ENCODE results near the gene GCC1. TPM values are rescaled to one million over a fixed set of nuclear protein-coding genes. Genes with fewer than 3 reads are reported as not detected.

Gene GCC1
- total RNA-seq, 1 experiment from 2014 or later: 22.0 TPM

- Mint-ChIP-seq H3K36me3 (ENCODE audit: insufficient read depth, unreplicated experiment) (no peaks in the 10 kb centered on the region), H3K4me3 (ENCODE audit: low read depth, unreplicated experiment) (no peak overlapping the region), H3K4me1 (ENCODE audit: low read depth, unreplicated experiment) (no peaks in the 10 kb centered on the region), H3K27me3 (ENCODE audit: unreplicated experiment) (peaks cover 38% of the 10 kb centered on the region), H3K9me3 (ENCODE audit: low read depth, unreplicated experiment) (no peaks in the 10 kb centered on the region), H3K27ac (ENCODE audit: unreplicated experiment) (no peak overlapping the region)
- DNase-seq: no peak
- CTCF ChIA-PET: interaction anchor here (1.3 kb wide), 1 partner anchor 11 kb away, joined by 4 read pairs; the partner anchor contains the start of gene PAX4
- TF ChIP-seq CTCF (IDR thresholded peaks at IDR 0.05; ENCODE audit: unreplicated experiment): no peak
- intact Hi-C loops (cut with micrococcal nuclease; ENCODE audit: unreplicated experiment): no loop called here
- no TSS peak for BruUV-seq (replicated peaks)
Measured at GRCh38 chr7:127628445-127628844, 43.0 kb upstream of the GCC1 start.

DNA sequence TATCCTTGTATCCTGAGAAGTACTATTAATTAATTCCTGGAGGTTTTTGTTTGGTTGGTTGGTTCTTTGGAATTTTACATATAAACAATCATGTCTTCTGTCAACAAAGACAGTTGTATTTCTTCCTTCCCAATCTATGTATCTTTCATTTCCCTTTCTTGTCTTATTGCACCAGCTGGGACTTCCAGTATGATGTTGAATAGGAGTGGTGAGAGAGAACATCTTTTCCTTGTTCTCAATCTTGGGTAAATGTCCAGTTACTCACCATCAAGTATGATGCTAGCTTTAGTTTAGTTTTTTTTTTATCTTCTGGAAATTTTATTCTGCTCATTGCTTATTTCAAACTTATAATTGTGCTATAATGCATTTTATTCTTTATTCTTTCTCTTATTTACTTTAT, 39.9 kb upstream of the GCC1 start:
- Mint-ChIP-seq H3K36me3 (ENCODE audit: insufficient read depth, unreplicated experiment) (no peaks in the 10 kb centered on the region), H3K4me1 (ENCODE audit: low read depth, unreplicated experiment) (no peaks in the 10 kb centered on the region), H3K27ac (ENCODE audit: unreplicated experiment) (no peak overlapping the region), H3K9me3 (ENCODE audit: low read depth, unreplicated experiment) (no peaks in the 10 kb centered on the region), H3K4me3 (ENCODE audit: low read depth, unreplicated experiment) (no peak overlapping the region), H3K27me3 (ENCODE audit: unreplicated experiment) (peaks cover 47% of the 10 kb centered on the region)
- BruUV-seq (replicated peaks): no TSS peak
- intact Hi-C loops (cut with micrococcal nuclease; ENCODE audit: unreplicated experiment): no loop called here
- no peak for DNase-seq
- CTCF ChIA-PET: no interaction called here
- TF ChIP-seq CTCF (IDR thresholded peaks at IDR 0.05; ENCODE audit: unreplicated experiment): no peak

DNA sequence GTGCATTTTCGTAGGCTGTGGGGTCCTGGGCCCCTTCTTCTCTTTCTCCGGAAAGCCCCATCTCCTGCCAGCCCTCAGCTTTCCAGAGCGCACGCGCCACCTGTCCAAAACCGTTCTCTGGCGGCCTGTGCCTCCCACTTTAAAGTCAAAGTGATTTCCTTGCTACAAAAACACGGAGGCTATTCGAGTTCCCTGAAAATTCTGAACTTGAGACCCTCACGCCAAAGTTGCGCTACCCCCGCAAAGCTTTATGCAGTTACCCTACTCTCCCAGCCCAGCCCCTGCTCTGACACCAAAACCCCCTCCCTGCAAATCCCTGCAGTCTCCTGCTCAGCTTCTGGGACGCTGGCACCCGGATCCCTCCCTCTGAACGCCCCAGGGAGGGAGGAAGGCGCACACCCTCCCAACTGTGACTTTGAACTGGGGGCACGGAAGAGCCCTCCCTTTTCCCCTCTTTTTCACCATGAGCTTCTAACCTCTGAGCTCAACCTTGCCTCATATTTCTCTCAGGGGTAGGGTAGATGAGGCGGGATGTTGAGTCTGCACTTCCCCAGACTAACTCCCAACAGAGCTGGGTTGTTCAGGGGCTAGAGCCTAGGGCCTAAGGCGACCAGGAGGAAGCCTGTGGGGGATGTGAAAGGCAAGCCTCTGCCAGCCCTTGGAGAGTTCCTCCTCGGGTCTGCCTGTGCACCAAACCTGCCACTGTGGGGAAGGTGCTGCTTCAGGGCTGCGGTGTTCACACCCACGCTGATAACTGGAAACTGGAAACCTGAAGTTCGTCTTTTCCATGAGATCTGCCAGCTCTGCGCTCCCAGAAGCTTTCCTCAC, 35.2 kb upstream of the GCC1 start:
- CTCF ChIA-PET: interaction anchor here (0.8 kb wide), 1 partner anchor 589 kb away, joined by 4 read pairs; no protein-coding TSS in a partner anchor
- Mint-ChIP-seq H3K27ac (ENCODE audit: unreplicated experiment) (no peak overlapping the region), H3K9me3 (ENCODE audit: low read depth, unreplicated experiment) (no peaks in the 10 kb centered on the region), H3K4me3 (ENCODE audit: low read depth, unreplicated experiment) (no peak overlapping the region), H3K4me1 (ENCODE audit: low read depth, unreplicated experiment) (no peaks in the 10 kb centered on the region), H3K36me3 (ENCODE audit: insufficient read depth, unreplicated experiment) (no peaks in the 10 kb centered on the region), H3K27me3 (ENCODE audit: unreplicated experiment) (peaks cover 94% of the 10 kb centered on the region)
- TF ChIP-seq CTCF (IDR thresholded peaks at IDR 0.05; ENCODE audit: unreplicated experiment): no peak
- DNase-seq: no peak
- no TSS peak for BruUV-seq (replicated peaks)
- intact Hi-C loops (cut with micrococcal nuclease; ENCODE audit: unreplicated experiment): no loop called here

DNA sequence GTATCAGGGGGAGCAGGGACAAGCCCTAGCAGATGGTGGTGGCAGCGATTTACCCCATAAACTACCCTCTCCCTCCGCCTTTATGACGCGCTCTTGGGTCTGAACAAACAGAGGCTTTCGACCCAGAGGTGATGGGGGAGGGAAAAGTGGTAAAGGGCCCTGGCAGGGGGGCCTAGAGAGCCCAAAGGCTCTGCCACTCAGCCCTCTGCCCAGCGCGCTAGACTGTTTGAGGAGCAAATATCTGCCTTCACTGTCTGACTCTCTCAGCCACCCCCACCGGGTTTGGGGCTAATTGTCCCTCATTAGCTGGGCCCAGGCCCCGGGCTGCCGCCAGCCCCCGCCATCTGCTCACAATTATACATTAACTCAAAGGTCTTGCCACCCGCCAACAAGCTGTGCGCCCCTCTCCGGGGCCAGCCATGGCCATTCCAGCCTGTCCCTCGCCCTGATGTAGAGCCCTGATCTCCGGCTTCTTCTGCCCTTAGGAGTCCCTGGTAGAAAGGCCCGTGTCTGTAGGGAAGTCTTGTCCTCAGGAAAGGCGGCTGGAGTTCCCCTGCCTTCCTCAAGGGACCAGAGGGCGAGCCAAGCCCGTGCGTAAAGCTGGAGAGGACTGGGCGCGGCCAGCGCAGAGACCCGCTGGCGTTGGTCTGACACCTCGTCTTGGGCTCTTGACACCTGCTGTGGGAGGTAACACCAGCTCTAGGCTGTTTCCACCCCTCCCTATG, 34.4 kb upstream of the GCC1 start:
- peaks cover 97% of the 10 kb centered on the region for H3K27me3 Mint-ChIP-seq (ENCODE audit: unreplicated experiment)
- CTCF ChIA-PET: interaction anchor here (0.8 kb wide), 1 partner anchor 590 kb away, joined by 4 read pairs; no protein-coding TSS in a partner anchor
- H3K27ac Mint-ChIP-seq (ENCODE audit: unreplicated experiment): no peak overlapping the region
- BruUV-seq (replicated peaks): no TSS peak
- intact Hi-C loops (cut with micrococcal nuclease; ENCODE audit: unreplicated experiment): no loop called here
- no peaks in the 10 kb centered on the region for H3K36me3 Mint-ChIP-seq (ENCODE audit: insufficient read depth, unreplicated experiment)
- DNase-seq: no peak
- H3K9me3 Mint-ChIP-seq (ENCODE audit: low read depth, unreplicated experiment): no peaks in the 10 kb centered on the region
- no peaks in the 10 kb centered on the region for H3K4me1 Mint-ChIP-seq (ENCODE audit: low read depth, unreplicated experiment)
- no peak overlapping the region for H3K4me3 Mint-ChIP-seq (ENCODE audit: low read depth, unreplicated experiment)
- no peak for TF ChIP-seq CTCF (IDR thresholded peaks at IDR 0.05; ENCODE audit: unreplicated experiment)
